ENCODE measurements around the gene CA11. TPM values are rescaled to one million over a fixed set of nuclear protein-coding genes. Genes with fewer than 3 reads are reported as not detected.

The CA11 gene
- total and polyA plus RNA-seq, 4 donors: 0.88 to 13.0 (median 5.1) TPM

DNA sequence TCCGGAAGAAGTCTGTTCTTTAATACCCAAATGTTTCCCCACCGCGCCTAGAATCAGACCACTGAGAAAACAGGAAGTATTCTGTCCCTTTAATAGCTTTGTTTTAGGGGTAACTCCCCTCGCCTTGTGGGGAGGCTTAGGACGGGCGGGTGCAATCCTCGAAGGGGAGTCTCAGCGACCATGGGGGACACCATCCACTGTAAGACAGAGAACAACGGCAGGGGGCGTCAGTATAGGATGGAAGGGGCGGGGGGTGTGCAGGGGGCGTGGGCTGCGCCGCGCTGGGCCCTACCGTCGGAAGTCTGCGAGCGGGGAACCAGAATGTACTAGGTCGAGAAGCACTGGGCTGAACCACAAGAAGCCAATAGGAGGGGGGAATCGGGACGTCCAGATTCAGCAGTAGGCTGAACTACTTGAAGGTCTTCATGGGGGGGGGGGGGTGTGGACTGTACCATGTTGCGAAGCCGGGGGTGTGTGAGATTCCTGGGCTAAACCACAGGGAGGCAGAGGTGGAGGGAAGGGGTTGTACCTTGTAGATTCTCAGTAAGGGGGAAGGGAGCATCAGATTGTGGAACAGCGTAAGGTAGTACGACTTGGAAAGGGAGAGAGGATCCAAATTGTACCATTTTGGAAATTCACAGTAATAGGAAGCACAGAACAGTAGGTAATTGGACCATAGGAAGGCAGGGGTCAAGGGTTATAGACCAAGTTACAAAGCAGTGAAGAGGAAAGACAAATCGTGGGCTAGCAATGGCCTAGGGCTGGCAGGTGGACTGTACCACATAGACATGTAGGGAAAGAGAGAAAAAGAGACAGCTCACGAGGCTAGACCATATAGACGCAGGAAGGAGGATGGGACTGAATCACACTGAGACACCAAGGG is 7.8 kb downstream of the CA11 start:
- no peaks in the 10 kb centered on the region for H3K9me3 ChIP-seq (ENCODE audit: control insufficient read depth in 4 of 4, insufficient read depth in 3 of 4, low read length in 3 of 4)
- peaks cover 0 to 34% (median 14%) of the 10 kb centered on the region in 5 donors for H3K4me1 ChIP-seq (ENCODE audit: control insufficient read depth in 5 of 5, insufficient read depth in 5 of 5, low read length in 5 of 5)
- 5 to 7% methylated on average over 28 to 29 of the region's 29 CpGs for WGBS, 2 donors
- ATAC-seq (ENCODE audit: insufficient read depth, low FRiP score): peak; percentile 43
- no peaks in the 10 kb centered on the region for H3K36me3 ChIP-seq (ENCODE audit: control insufficient read depth in 4 of 4, insufficient read depth in 4 of 4, low read length in 4 of 4)
- TF ChIP-seq, protein P1, sequence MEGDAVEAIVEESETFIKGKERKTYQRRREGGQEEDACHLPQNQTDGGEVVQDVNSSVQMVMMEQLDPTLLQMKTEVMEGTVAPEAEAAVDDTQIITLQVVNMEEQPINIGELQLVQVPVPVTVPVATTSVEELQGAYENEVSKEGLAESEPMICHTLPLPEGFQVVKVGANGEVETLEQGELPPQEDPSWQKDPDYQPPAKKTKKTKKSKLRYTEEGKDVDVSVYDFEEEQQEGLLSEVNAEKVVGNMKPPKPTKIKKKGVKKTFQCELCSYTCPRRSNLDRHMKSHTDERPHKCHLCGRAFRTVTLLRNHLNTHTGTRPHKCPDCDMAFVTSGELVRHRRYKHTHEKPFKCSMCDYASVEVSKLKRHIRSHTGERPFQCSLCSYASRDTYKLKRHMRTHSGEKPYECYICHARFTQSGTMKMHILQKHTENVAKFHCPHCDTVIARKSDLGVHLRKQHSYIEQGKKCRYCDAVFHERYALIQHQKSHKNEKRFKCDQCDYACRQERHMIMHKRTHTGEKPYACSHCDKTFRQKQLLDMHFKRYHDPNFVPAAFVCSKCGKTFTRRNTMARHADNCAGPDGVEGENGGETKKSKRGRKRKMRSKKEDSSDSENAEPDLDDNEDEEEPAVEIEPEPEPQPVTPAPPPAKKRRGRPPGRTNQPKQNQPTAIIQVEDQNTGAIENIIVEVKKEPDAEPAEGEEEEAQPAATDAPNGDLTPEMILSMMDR (IDR thresholded peaks at IDR 0.05; ENCODE audit: control extremely low read depth, extremely low read depth): no peak
- H3K27ac ChIP-seq (ENCODE audit: low read depth in 1 of 2, low read length in 1 of 2): peak overlapping the region; percentile 93 to 96
- peak overlapping the region; percentile 32 for H3K4me3 ChIP-seq
- peaks cover 0 to 9% (median 0%) of the 10 kb centered on the region in 3 donors for H3K27me3 ChIP-seq (ENCODE audit: control insufficient read depth in 3 of 3, insufficient read depth in 3 of 3, low read length in 2 of 3)
- peak; percentile 93 to 97 (median 94) for DNase-seq
- peak overlapping the region; percentile 44 to 93 for H3K9ac ChIP-seq (ENCODE audit: insufficient read depth in 1 of 2, low read length in 2 of 2)

DNA sequence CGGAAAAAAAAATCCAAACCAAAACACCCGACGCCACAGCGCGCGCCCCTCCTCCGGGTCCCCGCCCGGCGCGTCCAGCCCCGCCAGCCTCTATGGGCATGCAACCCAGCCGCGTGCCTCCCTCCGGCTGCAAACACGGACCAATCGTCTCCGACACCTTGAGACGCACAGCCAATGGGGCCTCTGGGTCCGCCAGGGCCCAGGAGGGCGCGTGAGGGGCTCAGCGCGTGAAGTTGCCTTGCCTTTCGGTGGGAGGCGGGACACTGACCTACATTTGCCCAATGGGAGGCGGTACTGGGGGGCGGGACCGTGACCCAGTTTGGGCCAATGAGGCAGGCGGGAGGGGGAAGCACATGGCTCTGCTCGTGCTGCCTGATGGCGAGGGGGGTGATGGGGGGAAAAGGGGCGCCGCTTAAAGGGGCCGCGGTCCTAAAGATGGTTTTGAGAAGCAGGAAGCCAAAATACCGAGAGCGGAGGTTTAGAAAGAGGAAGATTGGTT is 8.5 kb downstream of the CA11 start:
- ATAC-seq (ENCODE audit: insufficient read depth, low FRiP score): peak; percentile 78
- H3K4me3 ChIP-seq: no peak overlapping the region

DNA sequence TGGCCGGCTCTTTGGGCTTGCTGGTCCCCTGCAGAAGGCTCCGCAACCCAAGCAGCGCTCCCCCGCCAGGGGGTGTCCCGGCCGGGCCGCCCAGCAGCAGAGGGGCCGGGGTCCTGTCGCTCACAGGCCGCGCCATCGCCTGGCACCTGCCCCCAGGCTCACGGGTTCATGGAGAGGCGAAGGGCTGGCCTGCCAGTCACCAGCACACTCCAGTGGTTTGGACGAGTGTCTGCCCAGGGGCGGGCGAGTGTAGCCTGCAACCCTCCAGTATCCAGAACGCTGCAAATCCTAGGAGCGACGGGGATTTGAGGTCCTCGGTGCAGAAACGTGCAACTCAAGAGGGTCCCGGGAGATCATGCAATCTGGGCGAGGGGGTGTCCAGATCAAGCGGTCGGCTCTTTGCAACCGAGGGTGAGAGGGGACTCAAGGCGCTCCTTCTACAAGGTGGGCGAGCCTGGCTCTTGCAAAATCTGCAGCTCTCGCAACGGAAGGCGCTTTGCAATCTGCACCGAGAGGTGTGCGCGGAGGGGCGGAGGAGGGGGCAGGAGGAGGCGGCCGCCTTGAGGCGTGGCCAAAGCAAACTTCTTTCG is 9.0 kb downstream of the CA11 start, which contains the start of gene DBP:
TSS of gene DBP (minus strand) at position 521 of the 590 bp plus-strand sequence. CDS start at position 136, 385 bp downstream.
- DNase-seq: no peak
- no peak for ATAC-seq (ENCODE audit: insufficient read depth, low FRiP score)
- Histone ChIP-seq H3K9ac (ENCODE audit: insufficient read depth in 1 of 2, low read length in 2 of 2) (peak within 1 kb of the TSS; percentile 44 to 93), H3K27me3 (ENCODE audit: control insufficient read depth in 3 of 3, insufficient read depth in 3 of 3, low read length in 2 of 3) (peaks cover 0 to 9% (median 0%) of the 10 kb centered on the region in 3 donors), H3K4me3 (peak within 1 kb of the TSS; percentile 32), H3K36me3 (ENCODE audit: control insufficient read depth in 4 of 4, insufficient read depth in 4 of 4, low read length in 4 of 4) (peaks cover 0 to 6% (median 0%) of the 10 kb centered on the region in 4 donors), H3K27ac (ENCODE audit: low read depth in 1 of 2, low read length in 1 of 2) (peak within 1 kb of the TSS; percentile 93 to 96), H3K4me1 (ENCODE audit: control insufficient read depth in 5 of 5, insufficient read depth in 5 of 5, low read length in 5 of 5) (peaks cover 0 to 34% (median 14%) of the 10 kb centered on the region in 5 donors), H3K9me3 (ENCODE audit: control insufficient read depth in 4 of 4, insufficient read depth in 3 of 4, low read length in 3 of 4) (no peaks in the 10 kb centered on the region)
- WGBS, 2 donors: 0% methylated on average over 35 to 40 of the region's 40 CpGs
- TF ChIP-seq, protein P1 (IDR thresholded peaks at IDR 0.05; ENCODE audit: control extremely low read depth, extremely low read depth): no peak

More for the DNA sequence above, 8.5 kb downstream of the CA11 start:
- Histone ChIP-seq H3K9me3 (ENCODE audit: control insufficient read depth in 4 of 4, insufficient read depth in 3 of 4, low read length in 3 of 4) (no peaks in the 10 kb centered on the region), H3K27me3 (ENCODE audit: control insufficient read depth in 3 of 3, insufficient read depth in 3 of 3, low read length in 2 of 3) (peaks cover 0 to 9% (median 0%) of the 10 kb centered on the region in 3 donors), H3K9ac (ENCODE audit: insufficient read depth in 1 of 2, low read length in 2 of 2) (peak overlapping the region; percentile 44 to 93), H3K4me1 (ENCODE audit: control insufficient read depth in 5 of 5, insufficient read depth in 5 of 5, low read length in 5 of 5) (peaks cover 0 to 34% (median 14%) of the 10 kb centered on the region in 5 donors), H3K36me3 (ENCODE audit: control insufficient read depth in 4 of 4, insufficient read depth in 4 of 4, low read length in 4 of 4) (peaks cover 0 to 4% (median 0%) of the 10 kb centered on the region in 4 donors), H3K27ac (ENCODE audit: low read depth in 1 of 2, low read length in 1 of 2) (peak overlapping the region; percentile 93 to 96)
- 0% methylated on average over 38 of the region's 38 CpGs for WGBS, 2 donors
- DNase-seq: peak; percentile 99 to 100 (median 99)
- TF ChIP-seq, protein P1 (IDR thresholded peaks at IDR 0.05; ENCODE audit: control extremely low read depth, extremely low read depth): no peak
